Keratinocyte (primary cell): Measurements from ENCODE around the gene SLC6A7.

Experiments used
- EZH2 ChIP-seq: IDR thresholded peaks from one replicate; pipeline ENCODE4 v1.6.1; 2012; ENCODE audit warnings: inconsistent platforms, mild to moderate bottlenecking, low read length, moderate library complexity
- TF ChIP-seq, protein P1 (sequence below), 3 experiments: IDR thresholded peaks in 1 of 3; conservative IDR thresholded peaks in 1 of 3; optimal IDR thresholded peaks in 1 of 3; 2 replicates in 2 of 3; 3 replicates in 1 of 3; pipeline versions ENCODE3 to v1.5.1; 2011; ENCODE audit warnings: low read length in 3 of 3, mild to moderate bottlenecking in 3 of 3, moderate library complexity in 2 of 3, control low read depth in 1 of 3, inconsistent platforms in 1 of 3; ENCODE audit not compliant: insufficient read depth in 2 of 3; ENCODE audit errors: extremely low read depth in 1 of 3

- TF ChIP-seq, protein P1, sequence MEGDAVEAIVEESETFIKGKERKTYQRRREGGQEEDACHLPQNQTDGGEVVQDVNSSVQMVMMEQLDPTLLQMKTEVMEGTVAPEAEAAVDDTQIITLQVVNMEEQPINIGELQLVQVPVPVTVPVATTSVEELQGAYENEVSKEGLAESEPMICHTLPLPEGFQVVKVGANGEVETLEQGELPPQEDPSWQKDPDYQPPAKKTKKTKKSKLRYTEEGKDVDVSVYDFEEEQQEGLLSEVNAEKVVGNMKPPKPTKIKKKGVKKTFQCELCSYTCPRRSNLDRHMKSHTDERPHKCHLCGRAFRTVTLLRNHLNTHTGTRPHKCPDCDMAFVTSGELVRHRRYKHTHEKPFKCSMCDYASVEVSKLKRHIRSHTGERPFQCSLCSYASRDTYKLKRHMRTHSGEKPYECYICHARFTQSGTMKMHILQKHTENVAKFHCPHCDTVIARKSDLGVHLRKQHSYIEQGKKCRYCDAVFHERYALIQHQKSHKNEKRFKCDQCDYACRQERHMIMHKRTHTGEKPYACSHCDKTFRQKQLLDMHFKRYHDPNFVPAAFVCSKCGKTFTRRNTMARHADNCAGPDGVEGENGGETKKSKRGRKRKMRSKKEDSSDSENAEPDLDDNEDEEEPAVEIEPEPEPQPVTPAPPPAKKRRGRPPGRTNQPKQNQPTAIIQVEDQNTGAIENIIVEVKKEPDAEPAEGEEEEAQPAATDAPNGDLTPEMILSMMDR (optimal IDR thresholded peaks at IDR 0.05 in 1 of 3, IDR thresholded peaks at IDR 0.05 in 1 of 3, conservative IDR thresholded peaks at IDR 0.05 in 1 of 3; ENCODE audit: extremely low read depth in 1 of 3, insufficient read depth in 2 of 3, low read length in 3 of 3), result no peak
- TF ChIP-seq EZH2, result no peak
These were observed 30.0 kb downstream of the SLC6A7 start for GRCh38 chr5:150219861-150220260.
